NCI-H510A treated with DMSO at 0.1 percent for 48 hours (cell line): ENCODE results near the gene NF2.
A peak's percentile ranks its signal among the peaks of the same experiment; 100 is the strongest.
"Not testable (repeated sequence)": the region's sequence is repeated elsewhere in the genome, so short reads cannot be mapped to it uniquely, and the experiment has no call there.

Experiments
- DNase-seq: peaks from one replicate; lab custom pipeline; 2025; lab: John Stamatoyannopoulos, UW

NF2 gene

GRCh38 chr22:29603358-29604075 is at the start of gene NF2:
Gene NF2, plus strand, starts transcription at chr22:29603633. Its CDS starts 366 bp downstream, at chr22:29603999.
- peak; percentile 87 for DNase-seq

GRCh38 chr22:29555065-29555644 is 48.3 kb upstream of the NF2 start:
- no peak for DNase-seq

- DNase-seq = no peak
These were observed 44.4 kb upstream of the NF2 start for GRCh38 chr22:29559030-29559429.

GRCh38 chr22:29559853-29560252 is 43.6 kb upstream of the NF2 start:
- no peak for DNase-seq

GRCh38 chr22:29563652-29564460 is 39.6 kb upstream of the NF2 start:
- DNase-seq = no peak

- not testable (repeated sequence) for DNase-seq
These were observed 36.9 kb upstream of the NF2 start for GRCh38 chr22:29566513-29566912.

- DNase-seq = no peak
These were observed 36.1 kb upstream of the NF2 start for GRCh38 chr22:29567338-29567737.

- DNase-seq = no peak
These were observed 34.3 kb upstream of the NF2 start for GRCh38 chr22:29569011-29569678.

- no peak for DNase-seq
These were observed 33.0 kb upstream of the NF2 start for GRCh38 chr22:29570456-29570855.

GRCh38 chr22:29570912-29571549 is 32.4 kb upstream of the NF2 start:
- no peak for DNase-seq

- DNase-seq = no peak
These were observed 28.5 kb upstream of the NF2 start for GRCh38 chr22:29574762-29575450.

GRCh38 chr22:29578462-29579200 is 24.8 kb upstream of the NF2 start:
- DNase-seq = no peak

GRCh38 chr22:29580200-29580810 is 23.1 kb upstream of the NF2 start:
- DNase-seq = peak; percentile 14

GRCh38 chr22:29581799-29582198 is 21.6 kb upstream of the NF2 start:
- peak; percentile 76 for DNase-seq

GRCh38 chr22:29584975-29585374 is 18.5 kb upstream of the NF2 start:
- DNase-seq = no peak

GRCh38 chr22:29586193-29586705 is 17.2 kb upstream of the NF2 start:
- not testable (repeated sequence) for DNase-seq

GRCh38 chr22:29587938-29588699 is 15.3 kb upstream of the NF2 start:
- DNase-seq = no peak

- DNase-seq = no peak
These were observed 9.5 kb upstream of the NF2 start for GRCh38 chr22:29593923-29594322.

GRCh38 chr22:29594447-29594846 is 9.0 kb upstream of the NF2 start:
- DNase-seq = not testable (repeated sequence)
